PFSK-1 (cell line): ENCODE results near the gene NPAS1.

Experiments
- FOXP2 ChIP-seq: optimal IDR thresholded peaks from 2 replicates; pipeline ENCODE3; 2011; ENCODE audit warnings: borderline replicate concordance, control low read depth, inconsistent platforms; ENCODE audit not compliant: insufficient read depth; ENCODE audit errors: extremely low read length, extremely low read depth
- POLR2AphosphoS5 ChIP-seq: IDR thresholded peaks from 2 replicates; pipeline ENCODE4 v1.6.1; 2012; ENCODE audit warnings: low read depth, mild to moderate bottlenecking, control low read depth, low read length, moderate library complexity
- REST ChIP-seq, 2 experiments: IDR thresholded peaks; 2 replicates each; pipeline versions ENCODE4 v1.6.1 to v1.8.0; 2011 to 2012; ENCODE audit warnings: low read depth in 2 of 2, low read length in 2 of 2, control low read depth in 1 of 2, inconsistent platforms in 1 of 2, mild to moderate bottlenecking in 1 of 2, moderate library complexity in 1 of 2; ENCODE audit not compliant: insufficient read depth in 1 of 2
- SIN3A ChIP-seq: IDR thresholded peaks from 2 replicates; pipeline ENCODE4 v1.6.1; 2012; ENCODE audit warnings: mild to moderate bottlenecking, low read length, moderate library complexity, borderline replicate concordance; ENCODE audit not compliant: insufficient read depth
- TAF1 ChIP-seq: IDR thresholded peaks from 2 replicates; pipeline ENCODE4 v1.6.1; 2012; ENCODE audit warnings: low read length, control low read depth, borderline replicate concordance; ENCODE audit not compliant: insufficient read depth

The NPAS1 gene

GRCh38 chr19:47020132-47020805 is 632 bp downstream of the NPAS1 start:
- no peak for TF ChIP-seq POLR2AphosphoS5
- no peak for TF ChIP-seq REST (IDR thresholded peaks at IDR 0.05; ENCODE audit: insufficient read depth in 1 of 2, low read depth in 2 of 2, low read length in 2 of 2)
- TF ChIP-seq FOXP2 = no peak
- no peak for TF ChIP-seq TAF1
- no peak for TF ChIP-seq SIN3A

GRCh38 chr19:47020992-47021496 is 1.4 kb downstream of the NPAS1 start:
- no peak for TF ChIP-seq REST (IDR thresholded peaks at IDR 0.05; ENCODE audit: insufficient read depth in 1 of 2, low read depth in 2 of 2, low read length in 2 of 2)
- TF ChIP-seq FOXP2 = peak; percentile 28

GRCh38 chr19:47021536-47022139 is 2.0 kb downstream of the NPAS1 start:
- TF ChIP-seq POLR2AphosphoS5 (no peak), REST (IDR thresholded peaks at IDR 0.05; ENCODE audit: insufficient read depth in 1 of 2, low read depth in 2 of 2, low read length in 2 of 2) (no peak), TAF1 (no peak), SIN3A (no peak), FOXP2 (no peak)

- TF ChIP-seq TAF1 = no peak
- TF ChIP-seq SIN3A = no peak
- TF ChIP-seq FOXP2 = no peak
- TF ChIP-seq REST (IDR thresholded peaks at IDR 0.05; ENCODE audit: insufficient read depth in 1 of 2, low read depth in 2 of 2, low read length in 2 of 2) = no peak
- no peak for TF ChIP-seq POLR2AphosphoS5
These were observed 2.5 kb downstream of the NPAS1 start for GRCh38 chr19:47022140-47022536.
